IMR-90 (cell line): ENCODE measurements around the gene SLC15A1.

Source experiments
- POLR2A ChIP-seq: IDR thresholded peaks from 2 replicates; pipeline ENCODE4 v1.6.1; 2012; ENCODE audit warnings: mild to moderate bottlenecking, low read depth, low read length
- RCOR1 ChIP-seq: IDR thresholded peaks from 2 replicates; pipeline ENCODE4 v1.6.1; 2012; ENCODE audit warnings: mild to moderate bottlenecking, low read length, improper control_type of control experiment; ENCODE audit not compliant: insufficient replicate concordance
- SMC3 ChIP-seq: fragments of 150-350 bp; IDR thresholded peaks from 2 replicates; pipeline ENCODE4 v1.6.1; 2016; ENCODE audit warnings: low read depth, mild to moderate bottlenecking, antibody characterized with exemption, low read length, moderate library complexity
- TF ChIP-seq, protein P1 (sequence below): conservative IDR thresholded peaks from 2 replicates; pipeline ENCODE4 v1.5.1; 2012; ENCODE audit warnings: mild to moderate bottlenecking, low read depth, low read length, improper control_type of control experiment

DNA sequence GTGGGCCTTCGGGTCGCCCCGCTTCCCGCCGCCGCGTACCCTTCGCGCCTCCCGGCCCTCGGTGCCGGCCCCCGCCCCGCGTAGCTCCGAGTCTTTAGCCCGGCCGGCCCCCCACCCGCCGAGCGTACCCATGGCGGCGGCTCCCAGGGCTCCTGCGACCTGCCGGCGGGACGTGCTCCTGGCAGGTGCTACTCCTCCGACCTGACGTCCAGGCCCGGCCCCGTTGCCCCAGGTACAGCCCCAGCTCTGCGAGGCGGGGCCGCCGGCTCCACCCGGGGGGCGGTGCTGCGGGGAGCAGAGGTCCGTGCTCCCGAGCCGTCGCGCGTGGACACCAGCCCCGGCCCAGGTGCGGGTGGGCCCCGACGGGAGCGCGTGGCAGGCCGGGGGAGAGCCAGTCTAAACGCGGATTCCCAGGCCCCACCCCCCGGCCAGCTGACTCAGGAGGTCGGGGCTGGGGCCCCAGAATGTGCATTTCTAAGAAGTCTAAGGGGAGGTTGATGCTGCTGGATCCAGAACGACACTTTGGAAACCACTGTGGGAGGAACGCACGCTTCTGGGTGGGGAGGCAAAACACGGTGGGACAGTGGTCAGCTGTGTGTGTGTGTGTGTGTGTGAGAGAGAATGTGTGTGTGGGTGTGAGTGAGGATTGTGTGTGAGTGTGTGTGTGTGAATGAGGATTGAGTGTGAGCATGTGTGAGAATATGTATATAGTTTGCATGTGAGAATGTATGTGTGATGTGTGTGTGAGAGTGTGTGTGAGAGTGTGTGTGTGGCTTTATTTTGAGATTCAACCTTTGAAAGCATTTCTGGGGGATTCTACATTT lies at the start of gene SLC15A1:
- TF ChIP-seq POLR2A (no peak), RCOR1 (no peak), SMC3 (no peak)
- TF ChIP-seq, protein P1, sequence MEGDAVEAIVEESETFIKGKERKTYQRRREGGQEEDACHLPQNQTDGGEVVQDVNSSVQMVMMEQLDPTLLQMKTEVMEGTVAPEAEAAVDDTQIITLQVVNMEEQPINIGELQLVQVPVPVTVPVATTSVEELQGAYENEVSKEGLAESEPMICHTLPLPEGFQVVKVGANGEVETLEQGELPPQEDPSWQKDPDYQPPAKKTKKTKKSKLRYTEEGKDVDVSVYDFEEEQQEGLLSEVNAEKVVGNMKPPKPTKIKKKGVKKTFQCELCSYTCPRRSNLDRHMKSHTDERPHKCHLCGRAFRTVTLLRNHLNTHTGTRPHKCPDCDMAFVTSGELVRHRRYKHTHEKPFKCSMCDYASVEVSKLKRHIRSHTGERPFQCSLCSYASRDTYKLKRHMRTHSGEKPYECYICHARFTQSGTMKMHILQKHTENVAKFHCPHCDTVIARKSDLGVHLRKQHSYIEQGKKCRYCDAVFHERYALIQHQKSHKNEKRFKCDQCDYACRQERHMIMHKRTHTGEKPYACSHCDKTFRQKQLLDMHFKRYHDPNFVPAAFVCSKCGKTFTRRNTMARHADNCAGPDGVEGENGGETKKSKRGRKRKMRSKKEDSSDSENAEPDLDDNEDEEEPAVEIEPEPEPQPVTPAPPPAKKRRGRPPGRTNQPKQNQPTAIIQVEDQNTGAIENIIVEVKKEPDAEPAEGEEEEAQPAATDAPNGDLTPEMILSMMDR, result no peak
